Brain microvascular endothelial cell (primary cell): ENCODE measurements around the gene BRPF1.

Experiments used
- DNase-seq: peaks from one replicate; pipeline ENCODE4 v3.0.0-alpha.2; 2020
- H3K27ac ChIP-seq: fragments of 250-450 bp; sonication (Bioruptor Pico); 2 replicates; pipeline ENCODE4 v1.5.1; 2020; ENCODE audit warnings: mild to moderate bottlenecking, moderate library complexity
- H3K27me3 ChIP-seq: fragments of 250-450 bp; sonication (Bioruptor Pico); replicated peaks from 2 replicates; pipeline ENCODE4 v1.5.1; 2020; ENCODE audit warnings: mild to moderate bottlenecking
- H3K36me3 ChIP-seq: fragments of 250-450 bp; sonication (Bioruptor Pico); replicated peaks from 2 replicates; pipeline ENCODE4 v1.5.1; 2020; ENCODE audit warnings: mild to moderate bottlenecking
- H3K4me3 ChIP-seq: 2 replicates; pipeline ENCODE4 v1.5.1; 2011; ENCODE audit warnings: low read depth, mild to moderate bottlenecking, control low read depth, low read length, moderate library complexity
- CTCF ChIP-seq: IDR thresholded peaks from 2 replicates; pipeline ENCODE4 v1.5.1; 2011; ENCODE audit warnings: low read depth, mild to moderate bottlenecking, moderate library complexity, low read length, control low read depth, inconsistent platforms; ENCODE audit errors: missing control alignments
- in situ Hi-C: cut with HindIII; loops from 2 replicates; pipeline ENCODE4 v1.10.0; 2017; ENCODE audit warnings: low sequenced_read_pairs, low pct_ligation_motif_present

Gene BRPF1

GRCh38 chr3:9780458-9780812 is 48.9 kb downstream of the BRPF1 start:
- no peaks in the 10 kb centered on the region for H3K27me3 ChIP-seq
- peaks cover 29% of the 10 kb centered on the region for H3K36me3 ChIP-seq
- no peak for TF ChIP-seq CTCF
- no peak for DNase-seq
- in situ Hi-C loops: no loop called here
- no peak overlapping the region for H3K4me3 ChIP-seq
- H3K27ac ChIP-seq: no peak overlapping the region

- no peak for TF ChIP-seq CTCF
- in situ Hi-C loops: no loop called here
- H3K36me3 ChIP-seq: peaks cover 32% of the 10 kb centered on the region
These were observed 49.4 kb downstream of the BRPF1 start for GRCh38 chr3:9780910-9781309.

GRCh38 chr3:9781551-9781950 is 50.0 kb downstream of the BRPF1 start:
- no peak overlapping the region for H3K27ac ChIP-seq
- no peak overlapping the region for H3K4me3 ChIP-seq
- H3K27me3 ChIP-seq: no peaks in the 10 kb centered on the region
- in situ Hi-C loops: no loop called here
- no peak for TF ChIP-seq CTCF
- DNase-seq: no peak
- peaks cover 35% of the 10 kb centered on the region for H3K36me3 ChIP-seq

More at GRCh38 chr3:9780910-9781309, 49.4 kb downstream of the BRPF1 start:
- H3K27me3 ChIP-seq: no peaks in the 10 kb centered on the region
- H3K27ac ChIP-seq: no peak overlapping the region
- no peak overlapping the region for H3K4me3 ChIP-seq
- DNase-seq: no peak

GRCh38 chr3:9781978-9782603 is 50.6 kb downstream of the BRPF1 start:
- Histone ChIP-seq H3K36me3 (peaks cover 38% of the 10 kb centered on the region), H3K27me3 (no peaks in the 10 kb centered on the region), H3K4me3 (no peak overlapping the region), H3K27ac (no peak overlapping the region)
- TF ChIP-seq CTCF: no peak
- DNase-seq: no peak
- in situ Hi-C loops: no loop called here

GRCh38 chr3:9782770-9783169 is 51.2 kb downstream of the BRPF1 start:
- no peak for TF ChIP-seq CTCF
- no peak overlapping the region for H3K27ac ChIP-seq
- in situ Hi-C loops: no loop called here
- H3K36me3 ChIP-seq: peaks cover 38% of the 10 kb centered on the region
- no peak for DNase-seq
- H3K4me3 ChIP-seq: no peak overlapping the region
- no peaks in the 10 kb centered on the region for H3K27me3 ChIP-seq

- in situ Hi-C loops: no loop called here
- no peak overlapping the region for H3K4me3 ChIP-seq
- no peaks in the 10 kb centered on the region for H3K27me3 ChIP-seq
- DNase-seq: no peak
- H3K36me3 ChIP-seq: peaks cover 40% of the 10 kb centered on the region
- TF ChIP-seq CTCF: no peak
- H3K27ac ChIP-seq: no peak overlapping the region
These were observed 52.4 kb downstream of the BRPF1 start for GRCh38 chr3:9783954-9784353.
